HepG2 (cell line): ENCODE results near the gene PPP1R13L. TPM values are rescaled to one million over a fixed set of nuclear protein-coding genes. Genes with fewer than 3 reads are reported as not detected.

Experiments
- ATAC-seq: fragments of 200-7000 bp; cut with Tn5 transposase; 3 replicates; pipeline ENCODE4 v1.9.1; 2020; ENCODE audit warnings: mild to moderate bottlenecking, moderate library complexity
- BruUV-seq: library from RNA; stranded (reverse); fragments of 400-500 nt; replicated peaks from 2 replicates; lab custom pipeline; 2021; lab: Mats Ljungman, UMichigan
- CTCF ChIA-PET: fragments of 300-600 bp; formaldehyde crosslinking; extraction: SDS; loops from one replicate; lab custom pipeline; 2021; ENCODE audit warnings: low total read pairs, inconsistent platforms, low intra/inter-chr PET ratio; lab: Yijun Ruan, JAX
- POLR2A ChIA-PET: fragments of 350-600 bp; sonication (Branson Sonifier 250); formaldehyde crosslinking; loops from one replicate; lab custom pipeline; 2020; ENCODE audit warnings: antibody characterized with exemption, inconsistent platforms; lab: Yijun Ruan, JAX
- DNase-seq: peaks from one replicate; pipeline ENCODE4 v3.0.0-alpha.2; 2015; ENCODE audit warnings: low spot score
- FAIRE-seq: peaks from 3 replicates; lab custom pipeline; 2011; peaks lifted over from hg19 to GRCh38; lab: Jason Lieb, UNC
- H2AFZ ChIP-seq: one replicate; pipeline ENCODE4 v1.6.1; 2011; ENCODE audit warnings: low read length, inconsistent platforms
- H3K27ac ChIP-seq: fragments of 300-600 bp; 3 replicates; pipeline ENCODE4 v1.8.0; 2011; ENCODE audit warnings: mixed run types, mild to moderate bottlenecking, mixed read lengths, low read length, inconsistent platforms; ENCODE audit not compliant: insufficient read depth; ENCODE audit errors: extremely low read length
- H3K27me3 ChIP-seq, 2 experiments: fragments of 200-600 bp in 1 of 2; 2 replicates in 1 of 2; 3 replicates in 1 of 2; pipeline versions ENCODE4 v1.6.0 to v1.8.0; 2011; ENCODE audit warnings: low read length in 2 of 2, mild to moderate bottlenecking in 2 of 2, moderate library complexity in 2 of 2, inconsistent platforms in 1 of 2; ENCODE audit not compliant: insufficient read depth in 2 of 2, control insufficient read depth in 1 of 2
- H3K36me3 ChIP-seq, 2 experiments: fragments of 200-600 bp in 1 of 2; replicated peaks in 1 of 2; 2 replicates in 1 of 2; 3 replicates in 1 of 2; pipeline versions ENCODE4 v1.5.1 to v1.8.0; 2011; ENCODE audit warnings: low read length in 2 of 2, inconsistent platforms in 1 of 2; ENCODE audit not compliant: insufficient read depth in 2 of 2, control insufficient read depth in 1 of 2
- H3K4me1 ChIP-seq: 2 replicates; pipeline ENCODE4 v1.5.1; 2012; ENCODE audit warnings: low read length, inconsistent platforms; ENCODE audit not compliant: insufficient read depth
- H3K4me2 ChIP-seq: 2 replicates; pipeline ENCODE4 v1.6.0; 2011; ENCODE audit warnings: low read depth, low read length, inconsistent platforms
- H3K4me3 ChIP-seq, 3 experiments: fragments of 200-600 bp in 1 of 3; sonication (generic), shearing (Covaris generic) in 1 of 3; replicated peaks in 1 of 3; 2 replicates each; pipeline ENCODE4 v1.5.1; 2011 to 2016; ENCODE audit warnings: low read length in 3 of 3, inconsistent platforms in 2 of 3, low read depth in 2 of 3, mild to moderate bottlenecking in 2 of 3, control low read depth in 1 of 3, mixed read lengths in 1 of 3; ENCODE audit not compliant: insufficient read depth in 1 of 3
- H3K79me2 ChIP-seq: one replicate; pipeline ENCODE4 v1.6.1; 2011; ENCODE audit warnings: low read length, inconsistent platforms; ENCODE audit not compliant: insufficient read depth
- H3K9ac ChIP-seq: 2 replicates; pipeline ENCODE4 v1.6.0; 2011; ENCODE audit warnings: mild to moderate bottlenecking, low read depth, low read length, inconsistent platforms; ENCODE audit not compliant: insufficient read depth
- H3K9me3 ChIP-seq: 2 replicates; pipeline ENCODE4 v1.5.1; 2012; ENCODE audit warnings: mild to moderate bottlenecking, low read length
- H4K20me1 ChIP-seq: 2 replicates; pipeline ENCODE4 v1.6.0; 2011; ENCODE audit warnings: inconsistent platforms, mild to moderate bottlenecking, low read length, moderate library complexity; ENCODE audit not compliant: insufficient read depth
- CHD4 ChIP-seq: fragments of 200-600 bp; sonication (generic); IDR thresholded peaks from 2 replicates; pipeline ENCODE4 v1.7.0; 2017; ENCODE audit warnings: mild to moderate bottlenecking, low read length, borderline replicate concordance
- FIP1L1 ChIP-seq: fragments of 200-400 bp; formaldehyde crosslinking; IDR thresholded peaks from 2 replicates; pipeline ENCODE4 v1.6.1; 2018; ENCODE audit warnings: low read depth, mild to moderate bottlenecking, low read length, moderate library complexity, borderline replicate concordance; ENCODE audit not compliant: insufficient read depth
- FOXC1 ChIP-seq: sonication (generic); formaldehyde crosslinking; IDR thresholded peaks from 2 replicates; pipeline ENCODE4 v1.8.0; 2022; ENCODE audit warnings: mild to moderate bottlenecking, missing genetic modification reagents, borderline replicate concordance
- HNRNPLL ChIP-seq: fragments of 200-400 bp; formaldehyde crosslinking; IDR thresholded peaks from 2 replicates; pipeline ENCODE4 v1.6.1; 2017; ENCODE audit warnings: mild to moderate bottlenecking, low read depth, low read length; ENCODE audit not compliant: poor library complexity, severe bottlenecking
- JUNB ChIP-seq: sonication (generic); formaldehyde crosslinking; IDR thresholded peaks from 2 replicates; pipeline ENCODE4 v1.8.0; 2022; ENCODE audit warnings: missing genetic modification reagents, mild to moderate bottlenecking, borderline replicate concordance
- KDM5A ChIP-seq: fragments of 200-600 bp; sonication (generic); IDR thresholded peaks from 2 replicates; pipeline ENCODE4 v1.7.0; 2018; ENCODE audit warnings: antibody characterized with exemption, mild to moderate bottlenecking, low read length, borderline replicate concordance
- KLF13 ChIP-seq: sonication (generic); formaldehyde crosslinking; IDR thresholded peaks from 2 replicates; pipeline ENCODE4 v1.4.0; 2020; ENCODE audit warnings: mild to moderate bottlenecking, missing genetic modification reagents
- MED8 ChIP-seq: sonication (generic); formaldehyde crosslinking; IDR thresholded peaks from 2 replicates; pipeline ENCODE4 v1.8.1; 2023; ENCODE audit warnings: mild to moderate bottlenecking, missing genetic modification reagents; ENCODE audit not compliant: insufficient replicate concordance
- NFRKB ChIP-seq: fragments of 450-650 bp; IDR thresholded peaks from 2 replicates; pipeline ENCODE4 v1.6.1; 2017
- PAX8 ChIP-seq: sonication (generic); formaldehyde crosslinking; IDR thresholded peaks from 2 replicates; pipeline ENCODE4 v1.8.0; 2022; ENCODE audit warnings: mild to moderate bottlenecking, missing genetic modification reagents, borderline replicate concordance
- POLR2A ChIP-seq, 2 experiments: IDR thresholded peaks; 2 replicates each; pipeline ENCODE4 v1.6.1; 2011; ENCODE audit warnings: low read depth in 2 of 2, low read length in 2 of 2, mild to moderate bottlenecking in 1 of 2, moderate library complexity in 1 of 2; ENCODE audit not compliant: insufficient read depth in 1 of 2
- RXRA ChIP-seq: sonication (generic); formaldehyde crosslinking; IDR thresholded peaks from 2 replicates; pipeline ENCODE4 v1.5.1; 2020; ENCODE audit warnings: missing genetic modification reagents
- SALL1 ChIP-seq: sonication (generic); formaldehyde crosslinking; IDR thresholded peaks from 2 replicates; pipeline ENCODE4 v1.8.0; 2022; ENCODE audit warnings: mild to moderate bottlenecking, missing genetic modification reagents
- SAP130 ChIP-seq: IDR thresholded peaks from 2 replicates; pipeline ENCODE4 v1.6.1; 2016; ENCODE audit warnings: low read depth
- ZBTB26 ChIP-seq: IDR thresholded peaks from 2 replicates; pipeline ENCODE4 v1.6.1; 2016; ENCODE audit warnings: missing compliant biosample characterization, missing genetic modification reagents, borderline replicate concordance
- ZBTB34 ChIP-seq: sonication (generic); formaldehyde crosslinking; IDR thresholded peaks from 2 replicates; pipeline ENCODE4 v1.8.0; 2022; ENCODE audit warnings: mild to moderate bottlenecking, missing genetic modification reagents
- ZIK1 ChIP-seq: sonication (generic); formaldehyde crosslinking; IDR thresholded peaks from 2 replicates; pipeline ENCODE4 v1.5.0; 2020; ENCODE audit warnings: mild to moderate bottlenecking, low read depth, missing genetic modification reagents, borderline replicate concordance
- ZNF513 ChIP-seq: sonication (generic); formaldehyde crosslinking; conservative IDR thresholded peaks from 2 replicates; pipeline ENCODE4 v1.5.0; 2020; ENCODE audit warnings: missing genetic modification reagents
- ZNF558 ChIP-seq: sonication (generic); formaldehyde crosslinking; IDR thresholded peaks from 2 replicates; pipeline ENCODE4 v1.9.0; 2022; ENCODE audit warnings: mild to moderate bottlenecking, missing genetic modification reagents, borderline replicate concordance
- ZNF576 ChIP-seq: sonication (generic); formaldehyde crosslinking; IDR thresholded peaks from 2 replicates; pipeline ENCODE4 v1.4.0; 2020; ENCODE audit warnings: mild to moderate bottlenecking, missing genetic modification reagents
- ZNF660 ChIP-seq: sonication (generic); formaldehyde crosslinking; IDR thresholded peaks from 2 replicates; pipeline ENCODE4 v1.5.1; 2020; ENCODE audit warnings: mild to moderate bottlenecking, low read depth, missing genetic modification reagents, borderline replicate concordance
- WGBS: methylation state at CpG from one replicate; pipeline ENCODE4 v1.1.6; 2017; ENCODE audit warnings: low lambda C conversion rate; 5-methylcytosine and 5-hydroxymethylcytosine counted together
- in situ Hi-C: cut with HindIII; loops from 2 replicates; pipeline ENCODE4 v1.10.0; 2017; ENCODE audit warnings: low pct_unique_long_range_greater_than_20kb; ENCODE audit not compliant: extremely low pct_ligation_motif_present
- intact Hi-C: fragments of 100-400 bp; cut with micrococcal nuclease; formaldehyde crosslinking; loops from one replicate; pipeline ENCODE4 v1.10.0; 2022; ENCODE audit not compliant: unreplicated experiment
- polyA plus RNA-seq, 8 experiments: library from polyadenylated mRNA; depleted of rRNA in 3 of 8; stranded (reverse) in 7 of 8; unstranded in 1 of 8; fragments of >200 nt; fragmentation: Illumina TruSeq in 4 of 8; extraction: Trizol in 4 of 8; gene quantifications; 2 replicates each; pipeline versions ENCODE4 v1.2.1 to v1.2.3, GENCODE V29; 2011 to 2016; ENCODE audit warnings: low read depth in 4 of 8, missing spikeins in 1 of 8, mixed read lengths in 1 of 8; ENCODE audit not compliant: insufficient read depth in 1 of 8
- total RNA-seq, 5 experiments: library from RNA; depleted of rRNA; stranded (reverse); fragments of >200 nt; fragmentation: Illumina TruSeq; extraction: Trizol; gene quantifications; 2 replicates each; pipeline ENCODE4 v1.2.3, GENCODE V29; 2016; ENCODE audit warnings: low read depth in 1 of 5

PPP1R13L gene
- total and polyA plus RNA-seq, 2 of the 13 experiments (the other 11 are each of a cell fraction or from before 2014, with no cell fraction given) = 1.3 to 6.6 TPM

GRCh38 chr19:45423033-45423588 is 18.2 kb upstream of the PPP1R13L start:
- peaks cover 40% of the 10 kb centered on the region for H3K4me1 ChIP-seq
- CTCF ChIA-PET = no interaction called here
- peak overlapping the region; percentile 73 to 94 (median 83) for H3K4me3 ChIP-seq
- intact Hi-C loops = loop anchor here (2.0 kb wide), 1 partner anchor 160 kb away; no protein-coding TSS in a partner anchor
- WGBS = 23% methylated on average over 11 of the region's 20 CpGs
- H3K36me3 ChIP-seq = peaks cover 0 to 14% of the 10 kb centered on the region in 2 experiments; a peak in 1 of 5 replicates
- POLR2A ChIA-PET = interaction anchor here (0.7 to 1.7 kb wide), 2 partner anchors 46 to 55 kb away, joined by 6 read pairs; no protein-coding TSS in a partner anchor
- BruUV-seq = TSS peak; percentile 73
- H3K27me3 ChIP-seq = no peaks in the 10 kb centered on the region; a peak in 1 of 5 replicates
- no peak overlapping the region for H2AFZ ChIP-seq
- FAIRE-seq (peak; percentile 83), DNase-seq (no peak), ATAC-seq (no peak)
- H3K9ac ChIP-seq = peak overlapping the region; percentile 83
- H3K4me2 ChIP-seq = peak overlapping the region; percentile 94
- H4K20me1 ChIP-seq = no peaks in the 10 kb centered on the region
- H3K9me3 ChIP-seq = no peaks in the 10 kb centered on the region
- in situ Hi-C loops = loop anchor here (10.0 kb wide), 1 partner anchor 52 kb away; no protein-coding TSS in a partner anchor
- H3K27ac ChIP-seq = peak overlapping the region; percentile 87
- peaks cover 9% of the 10 kb centered on the region for H3K79me2 ChIP-seq
- TF ChIP-seq HNRNPLL = no peak
- TF ChIP-seq NFRKB = no peak
- no peak for TF ChIP-seq JUNB
- no peak for TF ChIP-seq KLF13 (CRISPR knock-in tag)
- TF ChIP-seq ZNF576 (CRISPR knock-in tag) = no peak
- no peak for TF ChIP-seq SAP130 (CRISPR knock-in tag)
- peak; percentile 6 for TF ChIP-seq MED8
- 0 out of 2 replicates have a peak, but pooled peaks have one; percentile 26 for TF ChIP-seq ZIK1
- no peak for TF ChIP-seq KDM5A
- 0 out of 2 replicates have a peak, but pooled peaks have one; percentile 4 for TF ChIP-seq ZNF558 (CRISPR knock-in tag)
- no peak for TF ChIP-seq FIP1L1
- TF ChIP-seq FOXC1 = no peak
- TF ChIP-seq RXRA (CRISPR knock-in tag) = no peak
- TF ChIP-seq PAX8 (CRISPR knock-in tag) = no peak
- TF ChIP-seq ZBTB34 (CRISPR knock-in tag) = no peak
- no peak for TF ChIP-seq ZNF660 (CRISPR knock-in tag)
- no peak for TF ChIP-seq ZNF513 (CRISPR knock-in tag)
- TF ChIP-seq SALL1 (CRISPR knock-in tag) = no peak
- no peak for TF ChIP-seq POLR2A (IDR thresholded peaks at IDR 0.05; ENCODE audit: insufficient read depth in 1 of 2, low read depth in 2 of 2, low read length in 2 of 2)
- TF ChIP-seq ZBTB26 (CRISPR knock-in tag) = no peak
- no peak for TF ChIP-seq CHD4
